Erythroblast (primary cell): Measurements from ENCODE around the gene OR2G6.
"Not testable (repeated sequence)": the region's sequence is repeated elsewhere in the genome, so short reads cannot be mapped to it uniquely, and the experiment has no call there.

Source experiments
- DNase-seq, 2 experiments: peaks; one replicate each; lab custom pipeline; 2025; lab: John Stamatoyannopoulos, UW
- GATA1 ChIP-seq: IDR thresholded peaks from 2 replicates; pipeline ENCODE4 v1.6.1; 2011; ENCODE audit warnings: low read depth, mild to moderate bottlenecking, control low read depth, low read length, moderate library complexity
- POLR2A ChIP-seq: IDR thresholded peaks from 2 replicates; pipeline ENCODE4 v1.6.1; 2011; ENCODE audit warnings: mild to moderate bottlenecking, low read length

Gene OR2G6

GRCh38 chr1:248573856-248574255 lies 66.0 kb downstream of the OR2G6 start:
- not testable (repeated sequence) for DNase-seq

- not testable (repeated sequence) for DNase-seq
Measured at GRCh38 chr1:248574657-248575056, 66.8 kb downstream of the OR2G6 start, which contains the start of gene OR2T34. Gene OR2T34 (minus strand): TSS chr1:248574757. CDS start chr1:248574757, 0 bp downstream.

GRCh38 chr1:248576260-248576980 lies 68.5 kb downstream of the OR2G6 start:
- no peak for DNase-seq
- TF ChIP-seq POLR2A, result no peak
- TF ChIP-seq GATA1, result no peak
